HG03039 (cell line): ENCODE results near the gene TTLL9.
"Not testable (repeated sequence)": the region's sequence is repeated elsewhere in the genome, so short reads cannot be mapped to it uniquely, and the experiment has no call there.

Source experiments
- ATAC-seq: cut with Tn5 transposase; IDR thresholded peaks from one replicate; pipeline ENCODE4 v1.9.1; 2021; ENCODE audit warnings: mild to moderate bottlenecking, moderate library complexity; ENCODE audit not compliant: unreplicated experiment

The TTLL9 gene, protein sequence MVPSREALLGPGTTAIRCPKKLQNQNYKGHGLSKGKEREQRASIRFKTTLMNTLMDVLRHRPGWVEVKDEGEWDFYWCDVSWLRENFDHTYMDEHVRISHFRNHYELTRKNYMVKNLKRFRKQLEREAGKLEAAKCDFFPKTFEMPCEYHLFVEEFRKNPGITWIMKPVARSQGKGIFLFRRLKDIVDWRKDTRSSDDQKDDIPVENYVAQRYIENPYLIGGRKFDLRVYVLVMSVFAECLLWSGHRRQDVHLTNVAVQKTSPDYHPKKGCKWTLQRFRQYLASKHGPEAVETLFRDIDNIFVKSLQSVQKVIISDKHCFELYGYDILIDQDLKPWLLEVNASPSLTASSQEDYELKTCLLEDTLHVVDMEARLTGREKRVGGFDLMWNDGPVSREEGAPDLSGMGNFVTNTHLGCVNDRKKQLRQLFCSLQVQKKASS

DNA sequence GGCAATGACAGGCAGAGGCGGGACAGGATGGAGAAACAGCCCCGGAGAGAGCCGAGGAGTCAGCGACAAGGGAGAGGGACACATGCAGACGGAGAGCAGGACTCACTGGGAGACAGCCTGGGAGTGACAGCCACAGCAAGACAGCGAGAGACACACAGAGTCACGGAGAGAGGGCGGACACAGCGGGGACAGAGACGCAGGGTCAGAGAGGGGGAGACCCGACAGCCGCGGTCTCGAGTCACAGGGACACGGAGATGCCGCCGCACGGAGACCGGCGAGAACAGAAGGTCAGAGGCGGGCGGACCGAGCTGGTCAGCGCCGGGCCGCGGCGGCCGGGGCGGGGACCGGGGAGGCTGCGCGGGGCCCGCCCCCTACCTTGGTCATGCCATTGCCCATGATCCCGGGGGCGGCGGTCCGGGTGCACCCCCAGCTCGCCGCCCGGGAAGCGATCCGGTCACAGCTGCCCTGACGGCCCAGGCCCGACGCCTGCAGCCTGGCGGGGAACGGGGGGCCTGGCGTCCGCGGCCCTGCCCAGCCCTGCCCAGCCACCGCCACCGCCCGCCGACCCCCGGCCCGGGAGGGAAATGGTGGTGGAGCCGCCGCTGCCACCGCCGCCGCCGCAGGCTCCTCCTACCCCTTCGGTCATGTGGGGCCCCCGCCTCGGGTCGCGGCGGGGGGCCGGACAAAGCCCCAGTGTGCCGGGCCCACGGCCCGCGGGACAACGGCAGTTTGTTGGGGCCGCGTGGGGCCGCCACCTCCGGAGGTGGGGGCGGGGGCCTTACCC is at the start of gene TTLL9, which contains the start of gene DUSP15:
TSS of gene TTLL9 (plus strand) at position 693 of the 784 bp plus-strand sequence. CDS start 493 bp downstream, outside the sequence.
TSS of gene DUSP15 (minus strand) at position 586 of the 784 bp plus-strand sequence. CDS start at position 396, 190 bp downstream.
- ATAC-seq, result no peak

DNA sequence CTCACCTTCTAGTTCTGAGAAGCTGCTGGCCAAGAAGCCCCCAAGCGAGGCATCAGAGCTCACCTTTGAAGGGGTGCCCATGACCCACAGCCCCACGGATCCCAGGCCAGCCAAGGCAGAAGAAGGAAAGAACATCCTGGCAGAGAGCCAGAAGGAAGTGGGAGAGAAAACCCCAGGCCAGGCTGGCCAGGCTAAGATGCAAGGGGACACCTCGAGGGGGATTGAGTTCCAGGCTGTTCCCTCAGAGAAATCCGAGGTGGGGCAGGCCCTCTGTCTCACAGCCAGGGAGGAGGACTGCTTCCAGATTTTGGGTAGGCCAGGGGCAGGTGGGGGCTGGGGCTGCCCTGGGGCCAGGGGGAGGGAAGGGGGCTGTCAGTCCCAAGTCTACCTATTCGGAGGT is 49.0 kb upstream of the TTLL9 start:
- ATAC-seq, result no peak

DNA sequence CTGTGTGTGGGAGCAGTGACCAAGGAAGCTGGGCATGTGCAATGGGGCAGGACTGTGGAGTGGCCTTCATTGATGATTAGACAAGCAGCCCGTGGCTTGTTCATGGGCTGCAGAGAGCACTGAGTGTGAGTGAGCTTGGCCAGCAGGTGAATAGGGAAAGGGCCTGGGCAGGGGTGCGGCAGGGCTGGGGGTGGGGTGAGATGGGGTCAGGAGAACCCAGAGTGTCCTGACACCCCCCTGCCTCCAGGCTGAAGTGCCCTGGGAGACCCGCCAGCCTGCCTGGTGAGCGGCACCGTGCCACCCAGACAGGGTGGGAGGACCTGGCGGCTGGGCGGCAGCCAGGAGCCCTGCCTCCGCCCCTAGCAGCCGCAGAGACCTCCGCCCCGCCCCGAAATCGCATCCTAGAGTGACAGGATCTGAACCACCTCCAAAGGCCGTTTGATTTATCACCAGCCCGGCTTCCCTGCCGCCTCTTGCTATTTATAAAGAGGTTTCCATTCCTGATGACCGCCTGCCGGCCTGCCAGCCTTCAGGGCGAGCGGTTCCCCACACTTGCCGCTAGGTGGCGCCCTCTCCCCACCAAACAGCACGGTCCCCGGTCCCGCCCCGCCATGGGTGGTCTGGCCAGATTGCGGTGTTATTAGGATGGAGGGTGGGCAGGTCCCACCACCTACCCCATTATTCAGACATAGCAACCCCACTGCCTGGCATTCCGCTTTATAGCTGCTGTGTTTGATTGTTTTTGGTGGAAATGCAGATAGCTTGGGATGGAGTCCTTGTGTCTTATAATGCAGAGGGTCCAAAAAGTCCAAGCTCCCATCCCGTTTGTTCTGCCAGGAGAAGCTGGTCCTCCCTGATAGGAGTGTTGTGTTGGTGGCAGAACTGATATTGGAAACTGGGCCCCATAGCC is 47.8 kb upstream of the TTLL9 start:
- ATAC-seq, result peak; percentile 65

DNA sequence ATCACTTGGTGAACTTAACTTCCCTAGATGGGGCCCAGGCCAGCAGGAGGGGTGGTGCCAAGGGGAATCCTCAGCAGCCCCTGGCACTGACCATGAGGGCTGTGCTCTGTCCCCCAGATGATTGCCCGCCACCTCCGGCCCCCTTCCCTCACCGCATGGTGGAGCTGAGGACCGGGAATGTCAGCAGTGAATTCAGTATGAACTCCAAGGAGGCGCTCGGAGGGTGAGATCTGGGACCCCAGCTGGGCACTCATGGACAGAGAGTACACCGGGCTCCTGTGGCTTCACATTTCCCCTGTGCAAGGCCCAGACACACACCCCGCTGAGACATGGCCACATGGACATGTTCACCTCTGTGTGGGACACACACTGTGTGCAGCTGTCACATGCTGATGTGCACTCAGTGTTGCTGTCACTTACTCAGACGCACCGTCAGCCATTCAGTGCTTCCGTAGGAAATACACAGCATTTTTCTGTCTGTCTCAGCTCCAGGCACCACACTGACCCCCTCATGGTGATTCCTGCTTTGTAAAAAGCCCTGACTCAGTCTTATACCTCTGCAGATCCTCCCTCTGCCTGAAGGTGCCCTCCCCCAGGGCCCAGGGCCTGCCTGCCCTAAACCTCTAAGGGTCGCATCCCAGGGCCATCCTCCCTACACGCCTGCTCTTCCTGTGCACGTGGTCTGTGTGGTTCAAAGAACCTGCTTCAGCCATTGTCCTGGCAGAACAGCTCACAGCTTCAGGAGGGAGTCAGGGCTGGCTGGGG is 46.9 kb upstream of the TTLL9 start:
- ATAC-seq, result no peak

DNA sequence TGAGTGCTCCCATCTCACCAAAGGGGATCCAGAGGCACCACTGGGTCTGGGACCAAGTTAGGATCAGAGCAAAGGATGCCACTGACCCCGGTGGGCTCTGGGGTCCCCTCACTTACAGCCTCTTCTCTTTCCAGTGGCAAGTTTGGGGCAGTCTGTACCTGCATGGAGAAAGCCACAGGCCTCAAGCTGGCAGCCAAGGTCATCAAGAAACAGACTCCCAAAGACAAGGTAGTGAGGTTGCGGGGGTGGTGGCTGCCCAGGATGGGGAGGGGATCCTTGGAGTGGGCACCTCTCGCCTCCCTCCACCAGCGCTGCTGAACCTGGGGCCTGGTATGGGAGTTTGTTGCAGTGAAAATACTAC is 46.3 kb upstream of the TTLL9 start:
- no peak for ATAC-seq

DNA sequence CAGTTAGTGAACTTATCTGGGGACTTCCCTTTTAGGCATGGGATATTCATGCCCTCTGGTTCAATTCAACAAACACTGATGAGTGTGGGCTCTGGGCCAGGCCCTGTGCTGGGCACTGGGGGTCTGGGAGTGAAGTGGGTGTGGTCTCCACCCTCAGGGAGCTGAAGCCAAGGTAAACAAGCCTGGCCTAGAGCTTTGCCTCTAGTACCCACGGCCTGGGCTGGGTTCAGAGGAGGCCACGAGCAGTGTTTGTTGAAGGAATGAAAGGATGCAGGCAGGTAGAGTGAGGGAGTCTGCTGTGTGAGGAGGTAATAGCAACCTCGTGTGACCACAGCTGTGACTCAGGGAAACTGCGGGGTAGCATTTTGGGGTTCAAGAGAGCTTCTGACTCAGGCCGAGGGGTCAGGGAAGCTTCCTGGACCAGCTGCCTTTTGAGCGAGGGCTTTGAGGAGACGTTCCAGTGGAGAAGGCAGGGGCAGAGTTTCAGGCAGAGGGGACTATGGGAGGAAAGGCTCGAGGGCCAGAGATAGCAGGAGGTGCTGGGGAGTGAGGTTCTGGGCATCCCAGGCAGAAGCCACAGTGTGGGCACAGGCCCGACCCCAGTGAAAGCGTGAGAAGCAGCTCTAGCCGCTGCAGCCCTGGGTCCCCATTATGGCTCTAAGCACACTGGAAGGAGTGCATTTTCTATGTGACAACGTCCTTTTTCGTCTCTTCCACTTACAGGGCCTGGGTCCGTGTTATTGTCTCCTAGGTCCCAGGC is 45.7 kb upstream of the TTLL9 start:
- ATAC-seq, result no peak

DNA sequence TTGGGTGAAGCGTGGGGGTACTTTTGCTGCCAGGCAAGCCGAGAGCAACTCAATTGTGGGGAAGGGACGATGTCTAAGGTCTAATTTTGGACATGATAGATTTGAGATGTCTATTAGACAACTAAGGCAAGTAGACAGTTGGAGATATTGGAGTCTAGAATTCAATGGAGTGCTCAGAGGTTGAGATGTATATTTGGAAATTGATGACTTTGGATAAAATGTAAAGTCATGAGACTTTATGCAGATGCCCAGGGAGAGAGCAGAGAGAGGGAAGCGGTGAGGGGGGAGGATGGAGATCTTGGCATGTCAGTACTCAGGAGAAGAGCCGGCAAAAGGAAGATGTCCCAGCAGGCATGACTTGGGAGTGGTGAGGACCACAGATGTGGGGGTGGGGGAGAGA is 44.4 kb upstream of the TTLL9 start:
- ATAC-seq, result no peak

DNA sequence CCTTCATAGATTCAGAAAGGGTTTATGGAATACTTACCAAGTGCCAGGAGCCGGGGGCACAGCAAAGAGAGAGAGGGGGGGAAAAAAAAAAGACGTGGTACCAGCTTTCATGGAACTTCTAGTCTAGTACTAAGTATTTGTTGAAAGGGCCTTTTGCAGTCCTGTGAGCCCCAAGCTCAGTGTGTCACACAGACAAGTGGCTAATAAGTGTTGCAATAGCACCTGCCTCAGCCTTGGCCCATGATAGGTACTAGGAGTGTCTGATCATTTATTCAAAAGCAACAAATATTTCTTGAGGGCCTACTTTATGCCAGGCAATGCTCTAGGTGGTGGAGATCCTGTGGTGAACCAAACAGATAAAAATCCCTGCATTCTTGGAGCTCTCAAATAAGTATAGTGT is 43.4 kb upstream of the TTLL9 start:
- no peak for ATAC-seq

DNA sequence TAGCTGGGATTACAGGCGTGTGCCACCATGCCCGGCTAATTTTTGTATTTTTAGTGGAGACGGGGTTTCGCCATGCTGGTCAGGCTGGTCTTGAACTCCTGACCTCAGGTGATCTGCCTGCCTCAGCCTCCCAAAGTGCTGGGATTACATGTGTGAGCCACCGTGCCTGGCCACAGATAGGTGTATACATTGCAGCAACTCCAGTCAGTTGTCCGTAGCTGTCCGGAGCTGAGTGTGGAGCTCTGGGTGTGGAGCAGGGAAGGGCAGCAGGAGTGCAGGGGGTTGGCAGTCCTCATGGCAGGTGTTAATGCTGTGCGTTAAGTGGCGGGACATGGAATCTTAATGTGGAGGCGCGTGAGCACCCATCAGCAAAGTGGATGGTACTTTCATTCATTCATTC is 42.4 kb upstream of the TTLL9 start:
- ATAC-seq, result not testable (repeated sequence)

DNA sequence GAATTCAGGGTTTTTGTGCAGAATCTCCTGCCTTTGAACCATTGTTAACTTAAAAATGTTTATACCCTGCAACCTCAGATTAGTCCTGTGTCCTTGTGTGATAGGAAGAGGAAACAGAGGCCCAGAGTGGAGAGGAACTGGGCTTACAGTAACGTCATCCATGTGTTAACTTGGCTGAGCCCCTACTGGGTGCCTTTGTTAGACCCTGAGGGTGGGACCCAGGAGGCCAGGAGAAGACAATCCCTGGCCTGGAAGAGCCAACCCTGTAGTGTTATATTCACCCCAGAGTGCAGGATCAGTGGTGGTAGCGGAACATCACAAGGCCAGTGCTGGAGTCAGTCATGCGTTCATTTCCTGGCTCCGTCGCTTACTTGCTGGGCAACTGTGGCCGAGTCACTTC is 40.7 kb upstream of the TTLL9 start:
- ATAC-seq, result no peak

DNA sequence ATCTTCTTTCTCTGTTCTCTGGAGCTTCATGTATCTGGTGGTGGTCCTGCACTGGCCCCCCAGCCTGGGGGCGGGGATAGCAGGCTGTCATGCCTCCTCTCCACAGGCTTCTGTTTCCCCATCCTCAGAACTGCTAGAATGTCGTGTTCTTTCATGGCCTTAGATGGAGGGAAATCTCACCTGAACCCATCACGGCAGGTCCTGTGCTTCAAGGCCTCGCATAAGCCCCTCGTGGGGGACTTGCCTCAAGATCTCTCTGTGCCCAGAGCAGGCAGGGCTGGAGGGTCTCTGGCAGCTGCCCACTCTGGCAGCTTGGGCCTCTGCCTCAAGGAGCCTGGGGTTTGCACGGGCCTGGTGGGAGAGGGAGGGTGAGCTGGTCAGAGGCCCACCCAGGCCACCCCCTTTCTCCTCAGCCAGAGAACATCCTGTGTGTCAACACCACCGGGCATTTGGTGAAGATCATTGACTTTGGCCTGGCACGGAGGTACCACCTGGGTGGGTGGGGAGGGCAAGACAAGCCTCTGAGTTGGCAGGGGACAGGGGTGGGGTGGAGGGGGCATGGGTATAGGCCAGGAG is 39.9 kb upstream of the TTLL9 start:
- no peak for ATAC-seq

DNA sequence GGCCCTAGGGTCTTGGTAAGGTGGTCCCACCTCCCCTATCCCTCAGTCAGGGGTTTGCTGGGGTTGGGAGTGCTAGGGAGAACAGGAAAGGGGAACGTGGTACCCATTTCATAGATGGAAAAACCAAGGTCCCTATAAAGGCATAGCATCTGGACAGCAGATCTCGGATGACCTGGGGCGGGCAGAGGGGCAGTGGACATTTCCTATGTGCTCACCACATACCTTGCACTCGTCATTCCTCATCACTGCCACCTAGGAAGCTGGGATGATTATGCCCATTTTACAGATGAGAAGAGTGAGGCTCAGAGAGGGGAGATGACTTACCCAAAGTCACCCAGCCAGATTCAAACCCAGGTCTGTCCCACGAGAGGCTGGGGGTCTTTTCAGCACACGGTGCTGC is 39.2 kb upstream of the TTLL9 start:
- no peak for ATAC-seq

DNA sequence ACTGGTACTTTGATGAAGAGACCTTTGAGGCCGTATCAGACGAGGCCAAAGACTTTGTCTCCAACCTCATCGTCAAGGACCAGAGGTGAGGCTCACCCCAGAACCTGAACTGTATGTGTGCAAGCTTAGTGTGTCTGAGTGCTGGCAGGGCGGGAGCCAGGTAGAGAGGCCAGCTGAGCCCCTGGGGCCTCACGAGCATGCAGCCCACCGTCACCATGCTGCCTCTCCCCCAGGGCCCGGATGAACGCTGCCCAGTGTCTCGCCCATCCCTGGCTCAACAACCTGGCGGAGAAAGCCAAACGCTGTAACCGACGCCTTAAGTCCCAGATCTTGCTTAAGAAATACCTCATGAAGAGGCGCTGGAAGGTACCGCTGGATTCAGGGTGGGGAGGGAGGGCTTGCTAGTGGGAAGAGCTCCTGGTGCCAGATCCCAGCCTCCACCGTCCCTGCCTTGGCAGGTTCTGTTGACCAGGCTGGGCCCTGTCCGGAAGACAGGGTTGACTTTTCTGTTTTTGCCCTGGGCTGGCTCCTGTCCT is 38.6 kb upstream of the TTLL9 start:
- ATAC-seq, result no peak

DNA sequence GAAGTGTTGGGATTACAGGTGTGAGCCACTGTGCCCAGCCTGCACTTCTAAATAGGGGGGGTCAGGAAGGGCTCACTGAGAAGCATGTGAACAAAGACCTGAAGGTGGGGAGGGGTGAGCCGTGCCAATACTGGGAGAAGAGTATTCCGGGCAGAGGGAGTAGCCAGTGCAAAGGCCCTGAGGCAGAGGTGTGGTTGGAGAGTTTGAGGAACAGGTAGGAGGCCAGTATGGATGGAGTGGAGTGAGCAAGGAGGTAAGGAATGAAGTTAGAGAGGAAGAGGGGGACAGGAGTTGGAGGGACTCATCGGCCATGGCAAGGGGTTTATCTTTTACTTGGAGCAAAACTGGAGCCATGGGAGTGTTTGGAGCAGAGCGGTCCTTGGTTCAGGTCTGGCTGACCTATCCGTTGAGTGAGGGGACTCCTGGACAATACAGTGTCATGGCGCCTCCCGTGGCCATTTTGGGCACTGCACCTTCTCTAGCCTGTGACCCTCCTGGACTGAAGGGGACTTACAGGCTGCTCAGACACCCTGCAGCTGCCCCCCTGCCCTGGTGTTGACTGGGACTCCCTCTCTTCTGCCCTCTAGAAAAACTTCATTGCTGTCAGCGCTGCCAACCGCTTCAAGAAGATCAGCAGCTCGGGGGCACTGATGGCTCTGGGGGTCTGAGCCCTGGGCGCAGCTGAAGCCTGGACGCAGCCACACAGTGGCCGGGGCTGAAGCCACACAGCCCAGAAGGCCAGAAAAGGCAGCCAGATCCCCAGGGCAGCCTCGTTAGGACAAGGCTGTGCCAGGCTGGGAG is 37.1 kb upstream of the TTLL9 start:
- ATAC-seq, result no peak

DNA sequence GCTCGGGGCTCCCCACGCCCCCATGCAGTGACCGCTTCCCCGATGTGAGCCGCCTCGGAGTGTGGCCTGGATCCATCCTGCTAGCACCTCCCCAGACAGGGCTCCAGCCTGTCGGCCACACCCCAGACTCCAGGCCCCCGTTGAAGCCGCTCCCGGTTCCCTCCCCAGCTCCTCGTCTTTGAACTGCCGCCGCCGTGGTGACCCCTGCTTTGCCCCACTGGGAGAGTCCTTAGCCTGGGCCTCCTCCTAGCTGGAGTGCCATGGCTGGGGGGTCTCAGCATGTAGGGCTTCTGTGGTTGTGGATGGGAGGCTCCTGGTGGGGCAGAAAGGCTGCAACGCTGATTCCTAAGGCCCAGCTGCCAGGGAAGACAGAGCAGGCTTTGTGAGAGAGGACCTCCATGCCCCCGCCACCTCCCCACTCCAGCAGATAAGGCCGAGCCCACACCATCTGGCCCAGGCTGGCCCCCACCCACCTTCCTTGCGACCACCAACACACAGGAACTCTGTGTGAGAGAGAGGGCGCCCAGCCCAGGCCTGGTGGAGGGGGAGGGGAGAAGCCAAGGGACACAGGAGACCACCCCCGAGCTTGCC is 36.4 kb upstream of the TTLL9 start:
- ATAC-seq, result no peak

DNA sequence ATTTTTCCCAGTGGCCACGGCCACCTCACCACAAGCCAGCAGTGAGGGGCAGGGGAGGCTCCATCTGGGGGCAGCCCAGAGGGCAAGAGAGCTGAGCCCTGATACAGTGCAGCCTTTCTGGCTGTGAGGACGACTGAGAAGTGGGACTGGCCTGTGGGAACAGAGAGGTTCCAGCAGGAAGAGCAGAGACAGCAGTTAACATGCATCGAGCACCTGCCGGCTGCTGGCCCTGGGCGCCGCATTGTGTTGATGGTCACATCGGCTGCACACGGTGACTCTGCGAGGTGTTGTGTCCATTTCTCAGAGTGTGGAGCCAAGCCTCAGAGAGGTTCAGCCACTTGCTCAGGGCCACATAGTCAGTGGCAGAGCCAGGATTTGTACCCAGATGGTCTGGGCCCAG is 34.9 kb upstream of the TTLL9 start:
- ATAC-seq, result no peak

DNA sequence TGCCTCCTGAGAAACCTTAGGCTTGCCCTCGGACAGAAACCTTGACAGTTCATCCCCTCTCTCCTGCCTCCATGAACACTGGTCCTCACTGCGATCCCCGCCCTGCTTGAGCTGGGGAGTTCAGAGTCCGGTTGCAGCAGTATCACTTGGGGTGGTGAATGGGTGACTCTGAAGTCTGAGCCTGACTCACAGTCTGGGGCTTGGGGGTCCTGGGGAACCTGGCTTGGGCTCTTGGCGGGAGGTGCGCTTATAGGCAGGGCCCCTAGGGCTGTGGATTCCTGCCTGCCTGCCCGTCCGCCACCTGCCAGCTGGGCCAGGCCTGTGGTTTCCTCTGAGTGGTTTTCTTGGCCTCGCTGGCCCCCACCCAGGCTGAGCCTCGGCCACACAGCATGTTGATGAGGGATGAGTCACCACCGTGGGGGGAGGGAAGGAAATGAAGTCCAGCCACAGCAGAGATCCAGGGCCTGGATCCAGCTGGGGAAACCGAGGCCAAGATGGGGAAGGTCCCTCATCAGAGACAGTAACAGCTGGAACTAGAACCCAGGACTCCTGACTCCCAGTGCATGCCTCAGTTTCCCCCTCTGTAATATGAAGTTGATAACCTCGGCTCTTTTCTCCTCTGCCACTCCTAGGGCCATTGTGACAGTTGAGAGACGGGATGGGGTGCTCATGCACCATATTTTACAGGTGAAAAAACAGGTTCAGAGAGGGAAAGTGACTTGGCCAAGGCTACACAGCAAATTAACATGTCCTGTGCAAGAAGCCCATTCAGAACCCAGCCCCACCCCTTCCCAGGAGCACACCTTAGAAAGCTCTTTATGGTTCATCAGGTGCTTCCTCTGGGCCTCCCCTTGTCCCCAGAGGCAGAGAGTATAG is 34.2 kb upstream of the TTLL9 start:
- ATAC-seq, result peak; percentile 42
